HepG2 (cell line): ENCODE data around the gene FGF21. TPM values are rescaled to one million over a fixed set of nuclear protein-coding genes. Genes with fewer than 3 reads are reported as not detected.

ENCODE experiments used
- ADNP ChIP-seq: sonication (generic); formaldehyde crosslinking; IDR thresholded peaks from 2 replicates; pipeline ENCODE4 v1.4.0; 2020; ENCODE audit warnings: missing genetic modification reagents
- CC2D1A ChIP-seq: sonication (generic); formaldehyde crosslinking; IDR thresholded peaks from 2 replicates; pipeline ENCODE4 v1.8.1; 2023; ENCODE audit warnings: mild to moderate bottlenecking, missing genetic modification reagents
- DPF2 ChIP-seq: sonication (generic); formaldehyde crosslinking; IDR thresholded peaks from 2 replicates; pipeline ENCODE4 v1.4.0; 2020; ENCODE audit warnings: mild to moderate bottlenecking, low read depth, missing genetic modification reagents, borderline replicate concordance
- FOXP1 ChIP-seq, 2 experiments: fragments of 450-650 bp in 1 of 2; IDR thresholded peaks; 2 replicates each; pipeline ENCODE4 v1.6.1; 2017 to 2018; ENCODE audit warnings: antibody characterized with exemption in 1 of 2
- NR2F6 ChIP-seq, 2 experiments: IDR thresholded peaks; 2 replicates each; pipeline ENCODE4 v1.6.1; 2016; ENCODE audit warnings: antibody characterized with exemption in 1 of 2, mild to moderate bottlenecking in 1 of 2
- SNAPC2 ChIP-seq: sonication (generic); formaldehyde crosslinking; IDR thresholded peaks from 2 replicates; pipeline ENCODE4 v1.8.1; 2022; ENCODE audit warnings: mild to moderate bottlenecking, missing genetic modification reagents
- ZBTB20 ChIP-seq: sonication (generic); formaldehyde crosslinking; IDR thresholded peaks from 2 replicates; pipeline ENCODE4 v1.8.1; 2023; ENCODE audit warnings: missing genetic modification reagents, low read depth, mild to moderate bottlenecking, borderline replicate concordance
- ZFP37 ChIP-seq: sonication (generic); formaldehyde crosslinking; IDR thresholded peaks from 2 replicates; pipeline ENCODE4 v1.4.0; 2020; ENCODE audit warnings: missing genetic modification reagents, borderline replicate concordance
- ZFP90 ChIP-seq: sonication (generic); formaldehyde crosslinking; IDR thresholded peaks from 2 replicates; pipeline ENCODE4 v1.8.0; 2022; ENCODE audit warnings: missing genetic modification reagents, mild to moderate bottlenecking, inconsistent platforms, borderline replicate concordance
- ZNF605 ChIP-seq: sonication (generic); formaldehyde crosslinking; IDR thresholded peaks from 2 replicates; pipeline ENCODE4 v1.8.0; 2022; ENCODE audit warnings: mild to moderate bottlenecking, missing genetic modification reagents
- ZNF652 ChIP-seq: IDR thresholded peaks from 2 replicates; pipeline ENCODE4 v1.6.1; 2016; ENCODE audit warnings: low read depth, borderline replicate concordance
- ZNF7 ChIP-seq: IDR thresholded peaks from 2 replicates; pipeline ENCODE4 v1.6.1; 2016; ENCODE audit warnings: missing biosample characterization, missing genetic modification reagents
- polyA plus RNA-seq, 8 experiments: library from polyadenylated mRNA; depleted of rRNA in 3 of 8; stranded (reverse) in 7 of 8; unstranded in 1 of 8; fragments of >200 nt; fragmentation: Illumina TruSeq in 4 of 8; extraction: Trizol in 4 of 8; gene quantifications; 2 replicates each; pipeline versions ENCODE4 v1.2.1 to v1.2.3, GENCODE V29; 2011 to 2016; ENCODE audit warnings: low read depth in 4 of 8, missing spikeins in 1 of 8, mixed read lengths in 1 of 8; ENCODE audit not compliant: insufficient read depth in 1 of 8
- total RNA-seq, 5 experiments: library from RNA; depleted of rRNA; stranded (reverse); fragments of >200 nt; fragmentation: Illumina TruSeq; extraction: Trizol; gene quantifications; 2 replicates each; pipeline ENCODE4 v1.2.3, GENCODE V29; 2016; ENCODE audit warnings: low read depth in 1 of 5
- TF ChIP-seq, protein P1 (sequence below): sonication (generic); formaldehyde crosslinking; IDR thresholded peaks from one replicate; pipeline ENCODE4 v1.5.1; 2020; ENCODE audit warnings: mild to moderate bottlenecking, missing genetic modification reagents; ENCODE audit errors: not compliant biosample characterization
- TF ChIP-seq, protein P2 (sequence below): sonication (generic); formaldehyde crosslinking; IDR thresholded peaks from 2 replicates; pipeline ENCODE4 v1.5.1; 2020; ENCODE audit warnings: missing genetic modification reagents, mild to moderate bottlenecking, borderline replicate concordance
- TF ChIP-seq, protein P3 (sequence below): sonication (generic); formaldehyde crosslinking; IDR thresholded peaks from 2 replicates; pipeline ENCODE4 v1.8.0; 2022; ENCODE audit warnings: missing genetic modification reagents, mild to moderate bottlenecking, borderline replicate concordance
- TF ChIP-seq, protein P4 (sequence below): IDR thresholded peaks from 2 replicates; pipeline ENCODE4 v1.6.1; 2016; ENCODE audit warnings: missing compliant biosample characterization, missing genetic modification reagents, borderline replicate concordance

The FGF21 gene
- total and polyA plus RNA-seq, 2 of the 13 experiments (the other 11 are each of a cell fraction or from before 2014, with no cell fraction given) = 0.17 TPM; not detected in 1

DNA sequence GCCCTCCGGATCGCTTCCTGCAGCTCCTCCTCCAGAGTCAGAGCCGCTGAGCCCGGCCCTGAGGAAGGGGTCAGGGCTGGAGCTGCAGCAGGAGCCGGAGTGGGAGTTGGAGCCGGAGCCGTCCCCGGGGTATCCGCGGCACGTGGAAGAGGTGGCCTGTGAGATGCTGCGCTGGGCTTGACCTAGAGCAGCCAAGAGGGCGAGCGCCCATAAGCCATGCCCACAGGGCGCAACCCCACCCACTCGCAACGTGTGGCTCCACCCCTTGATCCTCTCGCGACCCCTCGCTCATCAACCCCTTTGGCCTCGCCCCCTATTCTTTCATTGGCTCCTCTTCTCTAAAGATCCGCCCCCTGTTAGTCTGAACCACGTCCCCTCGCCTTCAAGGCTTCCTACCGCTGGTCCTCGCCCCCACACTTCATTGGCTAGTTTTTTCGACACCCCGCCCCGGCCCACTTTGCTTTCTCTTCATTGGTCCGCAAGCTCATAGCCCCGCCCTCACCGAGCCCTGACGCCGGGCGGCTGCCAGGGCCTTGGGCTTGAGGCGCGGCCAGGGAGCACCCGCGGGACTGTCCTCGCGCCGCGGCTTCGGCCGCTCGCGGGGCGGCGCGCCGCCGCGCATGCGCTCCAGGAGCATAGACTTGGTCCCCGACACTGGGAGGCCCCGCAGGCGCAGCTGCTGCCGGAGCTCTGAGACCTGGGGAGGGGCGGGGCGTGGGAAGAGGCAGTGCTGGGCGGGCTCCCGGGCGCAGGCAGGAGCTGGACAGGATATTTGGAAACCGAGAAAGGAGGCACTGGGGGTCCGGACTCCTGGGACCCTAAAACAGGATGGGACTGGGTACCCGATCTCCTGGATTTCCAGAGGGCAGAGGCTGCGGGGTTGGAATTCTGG, 41.2 kb upstream of the FGF21 start (continued):
- no peak for TF ChIP-seq ZFP37 (CRISPR knock-in tag)
- TF ChIP-seq ZBTB20 = no peak
- 0 out of 2 replicates have a peak, but pooled peaks have one; percentile 9 for TF ChIP-seq NR2F6 (IDR thresholded peaks at IDR 0.05)
- TF ChIP-seq NR2F6 (CRISPR knock-in tag; IDR thresholded peaks at IDR 0.05) = peak; percentile 64
- TF ChIP-seq ZNF605 = no peak
- TF ChIP-seq FOXP1 (IDR thresholded peaks at IDR 0.05) = no peak
- no peak for TF ChIP-seq FOXP1 (CRISPR knock-in tag; IDR thresholded peaks at IDR 0.05)
- no peak for TF ChIP-seq DPF2 (CRISPR knock-in tag)
- TF ChIP-seq CC2D1A = no peak
- no peak for TF ChIP-seq ZNF7 (CRISPR knock-in tag)
- TF ChIP-seq, protein P1, sequence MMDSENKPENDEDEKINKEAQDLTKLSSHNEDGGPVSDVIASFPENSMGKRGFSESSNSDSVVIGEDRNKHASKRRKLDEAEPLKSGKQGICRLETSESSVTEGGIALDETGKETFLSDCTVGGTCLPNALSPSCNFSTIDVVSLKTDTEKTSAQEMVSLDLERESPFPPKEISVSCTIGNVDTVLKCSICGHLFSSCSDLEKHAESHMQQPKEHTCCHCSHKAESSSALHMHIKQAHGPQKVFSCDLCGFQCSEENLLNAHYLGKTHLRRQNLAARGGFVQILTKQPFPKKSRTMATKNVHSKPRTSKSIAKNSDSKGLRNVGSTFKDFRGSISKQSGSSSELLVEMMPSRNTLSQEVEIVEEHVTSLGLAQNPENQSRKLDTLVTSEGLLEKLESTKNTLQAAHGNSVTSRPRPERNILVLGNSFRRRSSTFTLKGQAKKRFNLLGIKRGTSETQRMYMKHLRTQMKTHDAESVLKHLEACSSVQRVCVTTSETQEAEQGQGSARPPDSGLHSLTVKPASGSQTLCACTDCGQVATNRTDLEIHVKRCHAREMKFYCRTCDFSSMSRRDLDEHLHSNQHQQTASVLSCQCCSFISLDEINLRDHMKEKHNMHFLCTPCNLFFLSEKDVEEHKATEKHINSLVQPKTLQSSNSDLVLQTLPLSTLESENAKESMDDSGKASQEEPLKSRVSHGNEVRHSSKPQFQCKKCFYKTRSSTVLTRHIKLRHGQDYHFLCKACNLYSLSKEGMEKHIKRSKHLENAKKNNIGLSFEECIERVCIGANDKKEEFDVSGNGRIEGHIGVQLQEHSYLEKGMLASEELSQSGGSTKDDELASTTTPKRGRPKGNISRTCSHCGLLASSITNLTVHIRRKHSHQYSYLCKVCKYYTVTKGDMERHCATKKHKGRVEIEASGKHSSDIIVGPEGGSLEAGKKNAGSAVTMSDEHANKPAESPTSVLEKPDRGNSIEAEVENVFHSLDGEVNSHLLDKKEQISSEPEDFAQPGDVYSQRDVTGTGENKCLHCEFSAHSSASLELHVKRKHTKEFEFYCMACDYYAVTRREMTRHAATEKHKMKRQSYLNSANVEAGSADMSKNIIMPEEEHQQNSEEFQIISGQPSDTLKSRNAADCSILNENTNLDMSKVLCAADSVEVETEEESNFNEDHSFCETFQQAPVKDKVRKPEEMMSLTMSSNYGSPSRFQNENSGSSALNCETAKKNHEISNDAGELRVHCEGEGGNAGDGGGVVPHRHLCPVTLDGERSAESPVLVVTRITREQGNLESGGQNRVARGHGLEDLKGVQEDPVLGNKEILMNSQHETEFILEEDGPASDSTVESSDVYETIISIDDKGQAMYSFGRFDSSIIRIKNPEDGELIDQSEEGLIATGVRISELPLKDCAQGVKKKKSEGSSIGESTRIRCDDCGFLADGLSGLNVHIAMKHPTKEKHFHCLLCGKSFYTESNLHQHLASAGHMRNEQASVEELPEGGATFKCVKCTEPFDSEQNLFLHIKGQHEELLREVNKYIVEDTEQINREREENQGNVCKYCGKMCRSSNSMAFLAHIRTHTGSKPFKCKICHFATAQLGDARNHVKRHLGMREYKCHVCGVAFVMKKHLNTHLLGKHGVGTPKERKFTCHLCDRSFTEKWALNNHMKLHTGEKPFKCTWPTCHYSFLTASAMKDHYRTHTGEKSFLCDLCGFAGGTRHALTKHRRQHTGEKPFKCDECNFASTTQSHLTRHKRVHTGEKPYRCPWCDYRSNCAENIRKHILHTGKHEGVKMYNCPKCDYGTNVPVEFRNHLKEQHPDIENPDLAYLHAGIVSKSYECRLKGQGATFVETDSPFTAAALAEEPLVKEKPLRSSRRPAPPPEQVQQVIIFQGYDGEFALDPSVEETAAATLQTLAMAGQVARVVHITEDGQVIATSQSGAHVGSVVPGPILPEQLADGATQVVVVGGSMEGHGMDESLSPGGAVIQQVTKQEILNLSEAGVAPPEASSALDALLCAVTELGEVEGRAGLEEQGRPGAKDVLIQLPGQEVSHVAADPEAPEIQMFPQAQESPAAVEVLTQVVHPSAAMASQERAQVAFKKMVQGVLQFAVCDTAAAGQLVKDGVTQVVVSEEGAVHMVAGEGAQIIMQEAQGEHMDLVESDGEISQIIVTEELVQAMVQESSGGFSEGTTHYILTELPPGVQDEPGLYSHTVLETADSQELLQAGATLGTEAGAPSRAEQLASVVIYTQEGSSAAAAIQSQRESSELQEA (CRISPR knock-in tag) = no peak
- no peak for TF ChIP-seq SNAPC2 (CRISPR knock-in tag)
- TF ChIP-seq, protein P2, sequence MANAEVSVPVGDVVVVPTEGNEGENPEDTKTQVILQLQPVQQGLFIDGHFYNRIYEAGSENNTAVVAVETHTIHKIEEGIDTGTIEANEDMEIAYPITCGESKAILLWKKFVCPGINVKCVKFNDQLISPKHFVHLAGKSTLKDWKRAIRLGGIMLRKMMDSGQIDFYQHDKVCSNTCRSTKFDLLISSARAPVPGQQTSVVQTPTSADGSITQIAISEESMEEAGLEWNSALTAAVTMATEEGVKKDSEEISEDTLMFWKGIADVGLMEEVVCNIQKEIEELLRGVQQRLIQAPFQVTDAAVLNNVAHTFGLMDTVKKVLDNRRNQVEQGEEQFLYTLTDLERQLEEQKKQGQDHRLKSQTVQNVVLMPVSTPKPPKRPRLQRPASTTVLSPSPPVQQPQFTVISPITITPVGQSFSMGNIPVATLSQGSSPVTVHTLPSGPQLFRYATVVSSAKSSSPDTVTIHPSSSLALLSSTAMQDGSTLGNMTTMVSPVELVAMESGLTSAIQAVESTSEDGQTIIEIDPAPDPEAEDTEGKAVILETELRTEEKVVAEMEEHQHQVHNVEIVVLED (CRISPR knock-in tag) = peak; percentile 58; the same call in 1 of the 2 replicates
- TF ChIP-seq, protein P3, sequence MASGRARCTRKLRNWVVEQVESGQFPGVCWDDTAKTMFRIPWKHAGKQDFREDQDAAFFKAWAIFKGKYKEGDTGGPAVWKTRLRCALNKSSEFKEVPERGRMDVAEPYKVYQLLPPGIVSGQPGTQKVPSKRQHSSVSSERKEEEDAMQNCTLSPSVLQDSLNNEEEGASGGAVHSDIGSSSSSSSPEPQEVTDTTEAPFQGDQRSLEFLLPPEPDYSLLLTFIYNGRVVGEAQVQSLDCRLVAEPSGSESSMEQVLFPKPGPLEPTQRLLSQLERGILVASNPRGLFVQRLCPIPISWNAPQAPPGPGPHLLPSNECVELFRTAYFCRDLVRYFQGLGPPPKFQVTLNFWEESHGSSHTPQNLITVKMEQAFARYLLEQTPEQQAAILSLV (CRISPR knock-in tag) = no peak; the same call in 1 of the 2 replicates
- TF ChIP-seq, protein P4, sequence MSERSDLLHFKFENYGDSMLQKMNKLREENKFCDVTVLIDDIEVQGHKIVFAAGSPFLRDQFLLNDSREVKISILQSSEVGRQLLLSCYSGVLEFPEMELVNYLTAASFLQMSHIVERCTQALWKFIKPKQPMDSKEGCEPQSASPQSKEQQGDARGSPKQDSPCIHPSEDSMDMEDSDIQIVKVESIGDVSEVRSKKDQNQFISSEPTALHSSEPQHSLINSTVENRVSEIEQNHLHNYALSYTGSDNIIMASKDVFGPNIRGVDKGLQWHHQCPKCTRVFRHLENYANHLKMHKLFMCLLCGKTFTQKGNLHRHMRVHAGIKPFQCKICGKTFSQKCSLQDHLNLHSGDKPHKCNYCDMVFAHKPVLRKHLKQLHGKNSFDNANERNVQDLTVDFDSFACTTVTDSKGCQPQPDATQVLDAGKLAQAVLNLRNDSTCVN (CRISPR knock-in tag) = no peak
- TF ChIP-seq ADNP = no peak
- TF ChIP-seq ZNF652 (CRISPR knock-in tag) = no peak
- no peak; the same call in 1 of the 2 replicates for TF ChIP-seq ZFP90 (CRISPR knock-in tag)
